Coronary artery (tissue), 2 donors: ENCODE results near the gene SIM1.

Source experiments
- DNase-seq: peaks from one replicate; pipeline ENCODE4 v3.0.0-alpha.2; 2017; ENCODE audit warnings: low spot score
- H3K27ac ChIP-seq, 2 donors: fragments of 200-600 bp; sonication (generic); one replicate each; pipeline ENCODE4 v1.5.1; 2016 to 2019
- H3K4me3 ChIP-seq: fragments of 200-600 bp; sonication (generic); 2 replicates; pipeline ENCODE4 v1.5.1; 2016; ENCODE audit warnings: mild to moderate bottlenecking, moderate library complexity
- CTCF ChIP-seq: fragments of 200-600 bp; sonication (generic); IDR thresholded peaks from one replicate; pipeline ENCODE4 v1.5.1; 2019; ENCODE audit warnings: antibody characterized with exemption

The SIM1 gene

DNA sequence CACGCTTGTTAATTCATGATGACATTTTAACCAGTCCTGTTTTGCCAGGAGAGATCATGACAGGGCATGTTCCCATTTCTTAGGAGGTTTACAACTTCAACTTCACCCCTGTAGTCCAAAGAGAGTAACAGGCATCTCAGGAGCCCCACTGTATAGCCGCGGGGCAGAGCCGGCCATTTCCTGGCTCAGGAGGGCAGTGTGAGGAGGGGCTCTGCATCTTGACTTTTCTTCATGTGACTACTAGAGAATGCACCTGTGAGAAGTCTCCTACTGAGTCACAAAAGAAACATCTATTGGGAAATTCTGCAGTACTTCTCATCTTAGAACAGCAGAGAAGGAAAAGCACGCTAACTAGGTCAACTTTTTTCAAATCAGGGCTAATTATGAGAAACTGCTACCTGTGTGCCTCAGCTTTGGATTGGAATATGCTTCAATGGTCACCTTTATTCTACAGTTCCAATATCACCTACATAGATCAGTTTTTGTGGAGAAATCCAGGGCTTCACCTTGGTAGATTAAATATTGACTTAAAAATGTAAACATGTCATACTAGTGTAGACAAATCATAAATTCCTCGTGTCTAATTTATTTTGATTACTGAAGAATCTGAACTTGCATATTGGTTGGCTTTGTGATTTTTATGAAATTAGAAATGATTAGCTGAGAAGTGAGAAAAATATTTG lies 28.6 kb upstream of the SIM1 start:
- no peak for TF ChIP-seq CTCF
- no peak overlapping the region for H3K27ac ChIP-seq
- no peak for DNase-seq
- H3K4me3 ChIP-seq = no peak overlapping the region

DNA sequence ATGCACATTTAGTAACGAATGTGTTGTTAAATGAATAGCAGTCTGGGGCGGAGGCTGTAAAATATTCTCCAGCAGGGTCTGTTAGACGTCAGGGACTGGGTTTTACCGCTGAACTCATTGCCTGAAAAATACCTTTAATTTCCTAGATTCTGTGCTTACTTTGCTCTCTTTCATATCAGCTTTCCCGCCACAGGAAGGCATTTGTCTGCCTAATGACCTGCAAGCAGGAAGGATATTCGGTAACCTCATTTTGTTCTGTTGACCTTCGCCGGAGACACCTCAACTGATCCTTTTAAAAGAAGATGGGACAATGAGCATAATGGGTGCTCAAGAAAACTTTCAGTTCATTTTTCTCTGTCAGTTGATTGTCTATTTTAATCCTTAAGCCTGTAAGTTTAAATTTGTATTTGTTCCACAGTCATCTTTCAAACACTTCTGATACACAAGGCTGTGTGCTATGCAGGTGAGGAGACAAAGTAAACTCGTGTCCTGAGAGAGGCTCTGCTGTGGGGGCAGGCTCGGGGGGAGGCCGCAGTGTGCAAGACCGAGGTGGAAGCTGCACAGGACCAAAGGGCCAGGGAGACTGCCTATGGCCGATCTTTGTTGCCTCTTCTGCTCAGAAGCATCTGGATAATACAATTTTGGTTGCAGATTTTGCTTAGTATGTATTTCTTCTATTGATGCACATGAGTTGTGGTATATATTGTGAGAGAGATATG lies 27.4 kb upstream of the SIM1 start:
- DNase-seq = no peak
- Histone ChIP-seq H3K27ac (no peak overlapping the region), H3K4me3 (no peak overlapping the region)
- no peak for TF ChIP-seq CTCF

- TF ChIP-seq CTCF = no peak
- Histone ChIP-seq H3K27ac (no peak overlapping the region), H3K4me3 (no peak overlapping the region)
Measured at GRCh38 chr6:100490065-100490464, 25.3 kb upstream of the SIM1 start.

DNA sequence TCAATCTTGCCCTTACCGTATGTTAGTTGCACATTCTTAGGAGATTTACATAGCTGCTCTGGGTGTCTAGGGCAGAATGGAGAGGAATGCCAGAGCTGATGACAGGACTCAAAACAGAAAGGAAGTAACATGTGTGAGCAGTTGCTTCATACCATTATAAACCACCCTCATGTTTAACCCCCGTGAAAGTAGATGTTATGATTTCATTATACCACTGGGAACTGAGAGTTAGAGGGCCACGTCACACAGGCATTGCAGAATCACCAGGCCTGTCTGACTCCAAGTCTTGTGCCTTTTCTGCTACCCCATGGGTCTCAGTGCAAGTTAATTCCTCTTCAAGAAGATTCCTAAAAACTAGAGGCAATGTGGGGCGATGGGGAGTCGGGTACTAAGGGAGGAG lies 23.5 kb upstream of the SIM1 start:
- DNase-seq = no peak
- H3K4me3 ChIP-seq = no peak overlapping the region
- H3K27ac ChIP-seq = no peak overlapping the region
- TF ChIP-seq CTCF = no peak

More at GRCh38 chr6:100490065-100490464, 25.3 kb upstream of the SIM1 start:
- DNase-seq = no peak

GRCh38 chr6:100487638-100488037 lies 22.9 kb upstream of the SIM1 start:
- Histone ChIP-seq H3K4me3 (no peak overlapping the region), H3K27ac (no peak overlapping the region)
- DNase-seq = no peak
- no peak for TF ChIP-seq CTCF

GRCh38 chr6:100485268-100485667 lies 20.5 kb upstream of the SIM1 start:
- Histone ChIP-seq H3K4me3 (no peak overlapping the region), H3K27ac (no peak overlapping the region)
- no peak for TF ChIP-seq CTCF
- no peak for DNase-seq

GRCh38 chr6:100484474-100484873 lies 19.8 kb upstream of the SIM1 start:
- H3K4me3 ChIP-seq = no peak overlapping the region
- DNase-seq = no peak
- H3K27ac ChIP-seq = no peak overlapping the region
- TF ChIP-seq CTCF = no peak
